A172 (cell line): ENCODE measurements around the gene SPO11. TPM values are rescaled to one million over a fixed set of nuclear protein-coding genes. Genes with fewer than 3 reads are reported as not detected.
"Not testable (repeated sequence)": the region's sequence is repeated elsewhere in the genome, so short reads cannot be mapped to it uniquely, and the experiment has no call there.

ENCODE experiments used
- DNase-seq: peaks from one replicate; pipeline ENCODE4 v3.0.0-alpha.2; 2015; ENCODE audit warnings: low spot score
- total RNA-seq: library from RNA; depleted of rRNA; stranded (reverse); fragments of >200 nt; shearing (Covaris generic); gene quantifications from 2 replicates; pipeline ENCODE4 v1.2.3, GENCODE V29; 2014

The SPO11 gene
- total RNA-seq, 1 experiment from 2014 or later, result not detected

GRCh38 chr20:57341663-57342062, 12.1 kb downstream of the SPO11 start:
- DNase-seq, result no peak

GRCh38 chr20:57342829-57343228, 13.2 kb downstream of the SPO11 start:
- DNase-seq, result peak; percentile 45

- DNase-seq, result peak; percentile 81
These were observed 16.9 kb downstream of the SPO11 start for GRCh38 chr20:57346477-57346876.

- no peak for DNase-seq
These were observed 17.8 kb downstream of the SPO11 start for GRCh38 chr20:57347393-57347792.

DNA sequence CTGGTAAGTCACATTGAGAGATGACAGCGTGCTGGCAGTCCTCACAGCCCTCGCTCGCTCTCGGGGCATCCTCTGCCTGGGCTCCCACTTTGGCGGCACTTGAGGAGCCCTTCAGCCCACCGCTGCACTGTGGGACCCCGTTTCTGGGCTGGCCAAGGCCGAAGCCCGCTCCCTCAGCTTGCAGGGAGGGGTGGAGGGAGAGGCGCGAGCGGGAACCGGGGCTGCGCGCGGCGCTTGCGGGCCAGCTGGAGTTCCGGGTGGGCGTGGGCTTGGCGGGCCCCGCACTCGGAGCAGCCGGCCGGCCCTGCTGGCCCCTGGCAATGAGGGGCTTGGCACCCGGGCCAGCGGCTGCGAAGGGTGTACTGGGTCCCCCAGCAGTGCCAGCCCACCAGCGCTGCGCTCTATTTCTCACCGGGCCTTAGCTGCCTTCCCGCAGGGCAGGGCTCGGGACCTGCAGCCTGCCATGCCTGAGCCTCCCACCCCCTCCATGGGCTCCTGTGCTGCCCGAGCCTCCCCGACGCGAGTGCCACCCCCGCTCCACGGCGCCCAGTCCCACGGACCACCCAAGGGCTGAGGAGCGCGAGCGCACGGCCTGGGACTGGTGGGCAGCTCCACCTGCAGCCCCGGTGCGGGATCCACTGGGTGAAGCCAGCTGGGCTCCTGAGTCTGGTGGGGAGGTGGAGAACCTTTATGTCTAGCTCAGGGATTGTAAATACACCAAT, 18.8 kb downstream of the SPO11 start:
- DNase-seq, result not testable (repeated sequence)

GRCh38 chr20:57348922-57349574, 19.4 kb downstream of the SPO11 start:
- not testable (repeated sequence) for DNase-seq

- DNase-seq, result no peak
These were observed 20.6 kb downstream of the SPO11 start for GRCh38 chr20:57350081-57350710.

- DNase-seq, result not testable (repeated sequence)
These were observed 21.1 kb downstream of the SPO11 start for GRCh38 chr20:57350726-57351041.

DNA sequence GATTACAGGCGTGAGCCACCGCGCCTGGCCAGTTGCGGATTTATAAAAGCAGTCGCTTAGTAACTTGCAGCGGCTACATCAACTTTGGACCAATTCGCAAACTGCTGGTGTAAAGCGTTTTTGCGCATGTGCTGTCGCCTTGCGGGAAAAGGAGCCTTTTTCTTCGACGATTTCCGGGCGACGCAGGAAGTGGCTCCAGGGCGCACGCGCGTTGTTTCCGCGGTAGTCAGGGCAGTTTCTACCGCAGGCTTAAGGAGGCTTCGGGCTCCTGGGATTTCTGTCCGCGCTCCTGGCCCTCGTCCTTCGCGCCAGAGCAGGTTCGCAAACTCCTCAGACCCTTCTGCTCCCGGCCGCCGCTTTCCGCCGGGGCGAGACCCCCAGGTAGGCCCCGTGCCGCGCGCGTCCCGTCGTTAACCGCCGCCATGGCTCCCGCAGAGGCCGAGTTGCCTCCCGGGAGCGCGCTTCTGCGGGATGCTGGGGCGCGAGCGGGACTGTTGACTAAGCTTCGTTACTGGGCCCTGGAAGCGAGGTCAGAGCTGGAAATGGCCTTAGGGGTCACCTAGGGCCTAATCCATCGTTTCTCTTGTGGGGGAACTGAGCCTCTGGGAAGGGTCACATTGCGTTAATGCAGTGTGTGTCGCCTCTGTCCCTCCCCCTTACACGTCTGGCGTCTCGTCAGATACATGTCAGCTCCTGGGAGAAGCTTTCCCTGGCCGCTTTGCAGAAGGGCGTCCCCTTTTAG, 21.6 kb downstream of the SPO11 start, which contains the start of gene RAE1:
TSS of gene RAE1 (plus strand) at position 214 of the 742 bp plus-strand sequence. CDS start 2,784 bp downstream, outside the sequence.
- DNase-seq, result peak; percentile 86

DNA sequence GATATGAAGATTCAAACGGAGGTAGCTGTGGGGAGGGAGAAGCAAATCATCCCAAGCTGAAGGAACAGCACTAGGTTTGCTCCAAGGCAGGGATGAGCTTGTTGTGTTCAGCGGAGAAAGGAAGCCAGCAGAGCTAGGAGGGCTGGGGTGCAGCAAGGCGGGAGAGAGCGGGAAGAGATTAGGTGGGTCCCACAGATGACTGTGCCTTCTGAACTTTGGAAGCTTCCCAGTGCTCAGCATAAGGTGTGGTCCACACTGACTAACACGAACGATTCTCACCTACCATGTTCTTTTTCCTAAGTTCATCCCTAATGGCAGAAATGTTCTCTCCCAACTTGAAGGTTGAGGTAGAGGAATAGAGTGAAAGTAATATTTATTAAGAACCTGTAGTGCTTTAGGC, 22.7 kb downstream of the SPO11 start:
- DNase-seq, result no peak

DNA sequence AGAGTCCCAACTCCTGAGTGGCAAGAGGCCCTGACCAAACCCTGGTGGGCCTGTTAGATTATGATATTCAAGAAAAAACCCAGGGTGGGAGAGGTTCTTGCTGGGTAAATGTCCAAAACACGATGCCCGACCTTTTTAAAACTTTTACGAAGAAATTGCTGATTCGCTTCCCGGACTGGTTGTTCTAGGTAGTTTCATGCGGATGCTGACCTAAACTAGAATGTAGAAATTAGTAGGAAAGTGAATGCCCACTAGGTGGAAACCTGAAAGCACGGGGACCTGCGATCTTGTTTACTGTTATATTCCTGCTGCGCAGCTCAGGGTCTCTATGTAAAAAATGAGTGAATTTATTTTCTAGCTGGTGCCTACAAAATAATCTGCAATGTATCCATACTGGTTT, 23.7 kb downstream of the SPO11 start:
- no peak for DNase-seq

DNA sequence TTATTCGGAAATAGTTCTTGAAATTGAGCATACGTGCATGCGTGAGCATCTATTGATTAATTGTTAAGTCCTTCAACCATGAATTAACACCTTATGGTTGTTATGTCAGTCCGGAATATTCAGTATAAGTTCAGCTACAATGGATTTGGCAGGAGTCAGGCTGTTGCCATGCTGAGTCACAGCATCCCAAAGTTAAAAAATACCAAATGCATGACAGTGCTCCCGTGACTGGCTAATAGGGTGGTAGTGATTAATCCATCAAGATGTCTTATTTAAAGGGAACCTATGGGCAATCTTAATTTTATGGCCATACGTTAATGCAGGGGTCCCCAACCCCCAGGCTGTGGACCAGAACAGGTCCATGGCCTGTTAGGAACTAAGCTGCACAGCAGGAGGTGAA, 31.9 kb downstream of the SPO11 start:
- DNase-seq, result peak; percentile 85

DNA sequence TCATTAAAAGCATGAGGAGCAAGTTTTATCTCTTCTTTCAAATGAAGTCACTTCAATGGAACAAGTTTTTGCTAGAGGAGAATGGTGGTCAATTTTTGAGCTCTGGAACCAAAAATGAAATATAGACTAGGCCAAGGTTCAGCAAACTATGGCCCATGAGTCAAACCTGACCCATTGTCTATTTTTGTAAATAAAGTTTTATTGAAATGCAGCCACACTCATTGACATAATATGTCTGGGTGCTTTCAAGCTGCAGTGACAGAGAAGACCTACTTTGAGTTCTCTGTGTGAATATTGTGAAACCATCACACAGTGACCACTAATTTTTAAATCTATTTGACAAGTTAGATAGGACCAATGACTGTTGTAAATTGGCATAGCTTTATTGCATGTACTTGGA, 34.8 kb downstream of the SPO11 start:
- DNase-seq, result no peak

GRCh38 chr20:57369596-57369995, 40.0 kb downstream of the SPO11 start:
- DNase-seq, result no peak

DNA sequence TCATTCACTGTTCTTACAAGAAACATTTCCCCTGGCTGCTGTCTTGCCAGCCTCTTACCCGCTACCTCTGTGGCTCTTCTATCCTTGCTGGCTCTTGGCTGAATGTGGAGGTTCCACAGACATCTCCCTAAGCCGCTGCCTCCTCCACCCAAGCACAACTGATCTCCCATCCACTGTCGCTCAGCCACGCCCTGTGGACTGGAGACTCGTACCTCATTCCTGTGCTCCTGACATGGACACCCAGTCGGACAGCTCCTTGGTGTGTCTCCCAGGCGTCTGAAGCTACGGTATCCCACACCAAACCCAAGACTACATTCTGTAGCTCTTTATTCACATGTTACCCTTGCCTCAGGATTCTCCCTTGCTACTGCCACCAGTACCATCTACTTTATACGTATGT, 40.7 kb downstream of the SPO11 start:
- DNase-seq, result no peak

GRCh38 chr20:57371363-57371762, 41.8 kb downstream of the SPO11 start:
- DNase-seq, result no peak

- no peak for DNase-seq
These were observed 42.6 kb downstream of the SPO11 start for GRCh38 chr20:57372157-57372556.

DNA sequence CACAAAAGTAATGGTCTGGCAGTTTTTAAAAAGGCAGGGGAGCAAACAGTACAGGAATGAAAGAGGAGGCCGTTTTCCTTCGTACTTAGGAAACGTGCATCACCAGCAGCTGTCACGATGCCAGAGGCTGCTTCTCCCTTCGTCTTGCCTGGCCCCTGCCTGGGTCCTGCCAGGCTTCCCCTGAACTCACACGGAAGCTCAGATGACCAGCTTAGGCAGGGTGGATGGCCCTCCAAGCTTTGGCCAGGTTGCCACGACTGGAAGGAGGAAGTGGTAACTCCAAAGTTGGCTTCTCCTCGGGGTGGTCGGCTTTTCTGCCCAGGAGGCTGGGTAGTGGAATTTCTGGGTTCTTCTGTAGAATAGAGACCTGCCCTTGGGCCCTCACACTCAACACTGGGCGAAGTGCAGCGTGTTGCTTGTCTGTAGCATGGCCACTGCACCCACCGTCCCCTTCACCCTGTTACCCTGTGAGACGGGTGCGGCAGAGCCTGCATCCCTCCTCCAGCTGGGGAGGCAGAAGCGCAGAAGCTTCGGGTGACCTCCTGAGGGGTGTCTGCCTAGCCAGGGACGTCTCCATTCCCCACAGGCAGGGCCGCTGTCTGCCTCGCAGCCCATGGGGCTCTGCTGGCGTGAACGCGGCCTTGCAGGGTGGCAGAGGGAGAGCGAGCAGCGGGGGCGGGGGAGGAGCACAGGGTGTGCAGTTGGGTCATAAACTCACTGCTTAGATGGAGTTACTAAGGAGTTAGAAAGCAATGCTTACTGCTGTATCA, 43.2 kb downstream of the SPO11 start:
- DNase-seq, result no peak

- no peak for DNase-seq
These were observed 44.8 kb downstream of the SPO11 start for GRCh38 chr20:57374343-57374930.

GRCh38 chr20:57374931-57375651, 45.5 kb downstream of the SPO11 start:
- DNase-seq, result no peak
